OCI-LY3 (cell line): ENCODE data around the gene PANK4.
"Not testable (repeated sequence)": the region's sequence is repeated elsewhere in the genome, so short reads cannot be mapped to it uniquely, and the experiment has no call there.

Source experiments
- H2AFZ ChIP-seq: fragments of 200-600, 300-600 bp; shearing (Covaris generic); 2 replicates; pipeline ENCODE4 v1.6.0; 2014; ENCODE audit warnings: antibody characterized with exemption, low read depth, low read length
- H3K27ac ChIP-seq: fragments of 200-600, 300-600 bp; sonication (generic); 2 replicates; pipeline ENCODE4 v1.5.1; 2014; ENCODE audit warnings: mild to moderate bottlenecking, low read length, moderate library complexity, mixed read lengths
- H3K27me3 ChIP-seq: fragments of 200-600, 300-600 bp; sonication (generic); 2 replicates; pipeline ENCODE4 v1.6.1; 2014; ENCODE audit warnings: low read depth, low read length, mixed read lengths
- H3K36me3 ChIP-seq: fragments of 200-600, 300-600 bp; sonication (generic); replicated peaks from 2 replicates; pipeline ENCODE3; 2014; ENCODE audit warnings: low read depth, low read length, mixed read lengths
- H3K4me1 ChIP-seq: fragments of 300-600, 200-600 bp; sonication (generic); 2 replicates; pipeline ENCODE4 v1.6.1; 2014; ENCODE audit warnings: low read length, mixed read lengths
- H3K4me2 ChIP-seq: fragments of 200-600, 300-600 bp; sonication (generic); 2 replicates; pipeline ENCODE4 v1.6.1; 2014; ENCODE audit warnings: low read length, mixed read lengths
- H3K4me3 ChIP-seq: fragments of 300-600, 200-600 bp; sonication (generic); 2 replicates; pipeline ENCODE4 v1.5.1; 2014; ENCODE audit warnings: antibody characterized with exemption, mild to moderate bottlenecking, low read length, moderate library complexity
- H3K79me2 ChIP-seq: fragments of 300-600, 200-600 bp; shearing (Covaris generic); 2 replicates; pipeline ENCODE4 v1.6.1; 2014; ENCODE audit warnings: mild to moderate bottlenecking, low read length, mixed read lengths
- H3K9ac ChIP-seq: fragments of 300-600, 200-600 bp; shearing (Covaris generic); 2 replicates; pipeline ENCODE4 v1.6.0; 2014; ENCODE audit warnings: mild to moderate bottlenecking, low read length, moderate library complexity
- H3K9me3 ChIP-seq: fragments of 200-600, 300-600 bp; shearing (Covaris generic); 2 replicates; pipeline ENCODE4 v1.6.1; 2014; ENCODE audit warnings: low read length, mixed read lengths; ENCODE audit not compliant: insufficient read depth
- H4K20me1 ChIP-seq: fragments of 200-600, 300-600 bp; sonication (generic); 2 replicates; pipeline ENCODE4 v1.6.1; 2016; ENCODE audit warnings: low read length, mixed read lengths; ENCODE audit not compliant: insufficient read depth
- EZH2phosphoT487 ChIP-seq: fragments of 200-600 bp; shearing (Covaris generic); IDR thresholded peaks from 2 replicates; pipeline ENCODE4 v1.6.1; 2018; ENCODE audit warnings: antibody characterized with exemption, mixed run types, low read depth
- TF ChIP-seq, protein P1 (sequence below): fragments of 200-600, 300-600 bp; sonication (generic); IDR thresholded peaks from 2 replicates; pipeline ENCODE4 v1.5.1; 2014; ENCODE audit warnings: antibody characterized with exemption, low read length, low read depth

Gene PANK4

DNA sequence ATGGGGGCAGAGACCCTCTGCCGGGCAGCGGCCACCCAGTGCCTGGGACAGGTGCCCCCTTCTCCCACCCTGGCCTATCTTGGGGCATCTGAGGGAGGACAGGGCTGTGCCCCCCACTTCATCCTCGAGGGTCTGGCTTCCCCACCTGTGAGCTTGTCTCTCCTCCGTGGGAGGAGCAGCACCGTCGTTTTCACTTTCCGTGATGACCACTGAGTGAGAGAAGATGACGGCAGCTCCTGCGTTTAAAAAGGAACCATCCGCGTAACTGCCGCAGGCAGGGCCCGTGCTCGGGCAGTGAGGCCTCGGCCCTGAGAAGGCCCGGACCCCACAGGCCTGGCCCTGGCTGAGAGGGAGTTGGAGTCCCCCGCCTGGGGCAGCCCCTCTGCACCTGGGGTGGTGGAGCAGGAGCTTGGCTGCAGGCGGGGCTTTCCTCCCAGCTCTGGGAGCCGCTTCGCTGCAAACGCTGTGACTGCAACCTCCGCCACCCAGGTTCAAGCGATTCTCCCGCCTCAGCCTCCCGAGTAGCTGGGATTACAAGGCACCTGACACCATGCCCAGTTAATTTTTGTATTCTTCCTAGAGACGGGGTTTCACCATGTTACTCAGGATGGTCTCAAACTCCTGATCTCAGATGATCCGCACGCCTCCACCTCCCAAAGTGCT is 23.1 kb upstream of the PANK4 start:
- H3K27ac ChIP-seq = peak overlapping the region; percentile 99
- H3K9ac ChIP-seq = peak overlapping the region; percentile 98
- not testable (repeated sequence) for H3K27me3 ChIP-seq, H3K36me3 ChIP-seq, H3K79me2 ChIP-seq, H2AFZ ChIP-seq, H4K20me1 ChIP-seq, H3K9me3 ChIP-seq
- peaks cover 48% of the 10 kb centered on the region for H3K4me1 ChIP-seq
- peak overlapping the region; percentile 80 for H3K4me3 ChIP-seq
- H3K4me2 ChIP-seq = peak overlapping the region; percentile 89

DNA sequence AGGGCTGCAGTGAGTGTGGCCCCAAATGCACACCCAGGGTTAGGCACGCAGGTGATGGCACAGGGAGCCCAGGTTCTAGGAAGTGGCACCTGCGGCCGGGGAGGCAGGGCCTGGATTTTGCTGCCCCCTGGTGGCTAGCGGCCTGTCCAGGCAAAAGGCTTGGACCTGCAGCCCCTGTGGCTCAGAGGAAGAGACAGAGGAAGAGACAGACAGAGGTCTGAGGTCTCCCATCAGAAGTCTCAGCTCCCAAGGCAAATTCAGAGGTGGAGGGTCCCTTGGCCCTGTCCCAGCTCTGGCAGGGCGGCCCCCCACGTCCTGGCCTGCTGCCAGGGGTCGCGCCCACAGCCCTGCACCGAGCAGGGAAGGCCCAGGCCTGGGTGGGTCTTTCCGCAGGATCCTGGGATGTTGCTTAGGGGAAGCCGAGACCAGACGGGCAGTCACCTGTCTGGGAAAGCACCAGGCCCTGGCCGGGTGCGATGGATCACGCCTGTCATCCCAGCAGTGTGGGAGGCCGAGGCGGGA is 21.7 kb upstream of the PANK4 start:
- H3K9me3 ChIP-seq = no peaks in the 10 kb centered on the region
- no peaks in the 10 kb centered on the region for H3K36me3 ChIP-seq
- H3K4me1 ChIP-seq = peaks cover 40% of the 10 kb centered on the region
- H3K4me3 ChIP-seq = peak overlapping the region; percentile 80
- H3K79me2 ChIP-seq = no peaks in the 10 kb centered on the region
- TF ChIP-seq, protein P1, sequence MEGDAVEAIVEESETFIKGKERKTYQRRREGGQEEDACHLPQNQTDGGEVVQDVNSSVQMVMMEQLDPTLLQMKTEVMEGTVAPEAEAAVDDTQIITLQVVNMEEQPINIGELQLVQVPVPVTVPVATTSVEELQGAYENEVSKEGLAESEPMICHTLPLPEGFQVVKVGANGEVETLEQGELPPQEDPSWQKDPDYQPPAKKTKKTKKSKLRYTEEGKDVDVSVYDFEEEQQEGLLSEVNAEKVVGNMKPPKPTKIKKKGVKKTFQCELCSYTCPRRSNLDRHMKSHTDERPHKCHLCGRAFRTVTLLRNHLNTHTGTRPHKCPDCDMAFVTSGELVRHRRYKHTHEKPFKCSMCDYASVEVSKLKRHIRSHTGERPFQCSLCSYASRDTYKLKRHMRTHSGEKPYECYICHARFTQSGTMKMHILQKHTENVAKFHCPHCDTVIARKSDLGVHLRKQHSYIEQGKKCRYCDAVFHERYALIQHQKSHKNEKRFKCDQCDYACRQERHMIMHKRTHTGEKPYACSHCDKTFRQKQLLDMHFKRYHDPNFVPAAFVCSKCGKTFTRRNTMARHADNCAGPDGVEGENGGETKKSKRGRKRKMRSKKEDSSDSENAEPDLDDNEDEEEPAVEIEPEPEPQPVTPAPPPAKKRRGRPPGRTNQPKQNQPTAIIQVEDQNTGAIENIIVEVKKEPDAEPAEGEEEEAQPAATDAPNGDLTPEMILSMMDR = peak; percentile 73
- TF ChIP-seq EZH2phosphoT487 = no peak
- H3K27me3 ChIP-seq = no peaks in the 10 kb centered on the region
- no peaks in the 10 kb centered on the region for H4K20me1 ChIP-seq
- H2AFZ ChIP-seq = no peak overlapping the region
- peak overlapping the region; percentile 98 for H3K9ac ChIP-seq
- H3K27ac ChIP-seq = peak overlapping the region; percentile 99
- peak overlapping the region; percentile 89 for H3K4me2 ChIP-seq

DNA sequence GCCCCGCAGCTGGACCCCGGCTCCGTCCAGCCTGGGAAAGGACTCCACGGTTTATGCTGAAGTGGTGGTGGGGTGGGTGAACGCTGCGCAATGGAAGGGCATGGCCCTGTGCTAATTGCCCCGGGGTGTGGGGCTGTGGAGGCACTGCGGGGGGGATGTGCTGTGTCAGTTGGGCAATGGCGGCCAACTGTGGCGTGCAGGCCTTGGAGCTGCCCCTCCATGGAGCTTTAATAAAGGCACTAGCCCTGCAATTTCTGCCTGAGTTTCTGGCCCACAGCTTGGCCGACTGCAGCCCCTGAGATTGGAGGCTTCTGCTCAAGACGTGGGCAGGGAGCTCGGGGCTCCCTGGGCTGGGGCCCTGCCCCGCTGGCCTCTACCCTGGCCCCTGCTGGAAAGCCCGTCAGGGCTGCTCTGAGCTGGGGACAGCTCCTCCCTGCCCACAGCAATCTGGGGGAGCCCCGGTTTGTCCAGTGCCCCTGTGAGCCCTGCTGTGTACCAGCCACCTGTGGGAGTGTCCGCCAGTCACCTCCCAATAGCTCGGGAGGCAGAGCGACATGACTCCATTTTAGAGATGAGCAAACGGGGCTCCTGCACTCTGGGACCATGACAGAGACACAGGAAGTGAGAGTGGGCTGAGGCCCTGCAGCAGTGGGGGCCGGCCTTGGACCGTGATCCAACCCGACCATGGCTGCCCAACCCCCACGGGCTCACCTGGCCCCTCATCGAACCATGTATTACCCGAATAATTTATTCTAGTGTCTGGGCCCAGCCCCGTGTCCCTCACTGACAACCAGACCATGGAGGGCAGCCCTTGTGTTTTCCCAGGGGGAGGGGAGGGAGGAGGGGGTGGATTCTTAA is 21.0 kb upstream of the PANK4 start:
- H3K4me3 ChIP-seq = peak overlapping the region; percentile 80
- no peaks in the 10 kb centered on the region for H3K79me2 ChIP-seq
- peak overlapping the region; percentile 98 for H3K9ac ChIP-seq
- no peaks in the 10 kb centered on the region for H3K9me3 ChIP-seq
- no peaks in the 10 kb centered on the region for H4K20me1 ChIP-seq
- no peak overlapping the region for H2AFZ ChIP-seq
- H3K27me3 ChIP-seq = no peaks in the 10 kb centered on the region
- TF ChIP-seq, protein P1 = no peak
- no peak for TF ChIP-seq EZH2phosphoT487
- H3K27ac ChIP-seq = peak overlapping the region; percentile 99
- peaks cover 40% of the 10 kb centered on the region for H3K4me1 ChIP-seq
- peak overlapping the region; percentile 89 for H3K4me2 ChIP-seq
- no peaks in the 10 kb centered on the region for H3K36me3 ChIP-seq

DNA sequence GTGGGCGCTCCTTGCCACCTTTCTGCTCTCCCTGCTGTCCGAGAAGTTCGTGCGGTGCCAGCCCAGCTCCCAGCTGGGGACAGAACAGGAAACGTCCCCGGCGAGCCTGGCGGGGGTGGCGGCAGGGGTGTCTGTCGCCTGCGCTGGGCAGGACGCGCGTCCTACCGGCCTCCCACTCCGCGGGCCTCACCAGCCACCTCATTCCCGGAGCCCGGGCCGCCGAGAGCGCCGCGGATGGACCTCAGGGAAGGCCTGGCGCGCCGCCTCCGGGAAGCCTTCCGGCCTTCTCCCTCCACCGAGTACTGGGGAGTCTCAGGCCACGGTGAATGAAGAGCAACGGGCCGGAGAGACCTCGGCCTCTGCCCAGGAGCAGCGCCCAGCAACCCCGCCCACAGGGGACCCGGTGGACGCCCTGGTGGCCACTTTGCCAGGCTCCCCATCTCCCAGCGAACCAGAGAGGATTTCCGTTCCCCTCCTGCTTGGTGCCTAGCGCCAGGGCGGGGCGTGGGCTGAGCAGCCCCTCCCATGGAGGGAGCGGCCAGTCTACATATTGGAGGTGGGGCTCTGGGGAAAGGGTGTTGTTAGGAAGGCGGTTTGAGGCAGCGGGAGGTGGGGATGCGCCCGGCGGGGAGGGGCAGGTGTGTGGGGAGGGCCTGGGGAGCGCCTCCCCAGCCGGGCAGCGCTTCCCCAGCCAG is 20.3 kb upstream of the PANK4 start:
- no peaks in the 10 kb centered on the region for H3K27me3 ChIP-seq
- no peak overlapping the region for H2AFZ ChIP-seq
- TF ChIP-seq, protein P1 = no peak
- no peak for TF ChIP-seq EZH2phosphoT487
- peak overlapping the region; percentile 89 for H3K4me2 ChIP-seq
- peak overlapping the region; percentile 99 for H3K27ac ChIP-seq
- H3K4me3 ChIP-seq = peak overlapping the region; percentile 80
- no peaks in the 10 kb centered on the region for H3K79me2 ChIP-seq
- no peaks in the 10 kb centered on the region for H3K9me3 ChIP-seq
- no peaks in the 10 kb centered on the region for H4K20me1 ChIP-seq
- H3K36me3 ChIP-seq = no peaks in the 10 kb centered on the region
- peak overlapping the region; percentile 98 for H3K9ac ChIP-seq
- H3K4me1 ChIP-seq = peaks cover 40% of the 10 kb centered on the region
